NB4 (cell line): ENCODE data around the gene GSDMA.

Experiments used
- DNase-seq: peaks from one replicate; pipeline ENCODE4 v3.0.0; 2010; ENCODE audit warnings: low read depth
- H3K4me3 ChIP-seq: one replicate; pipeline ENCODE4 v1.5.1; 2011; ENCODE audit warnings: mild to moderate bottlenecking, low read depth, low read length, moderate library complexity
- CTCF ChIP-seq: IDR thresholded peaks from one replicate; pipeline ENCODE4 v1.5.1; 2012; ENCODE audit warnings: low read depth, low read length
- MYC ChIP-seq: IDR thresholded peaks from 2 replicates; pipeline ENCODE4 v1.6.1; 2011; ENCODE audit warnings: low read depth, low read length
- POLR2A ChIP-seq: IDR thresholded peaks from 2 replicates; pipeline ENCODE4 v1.6.1; 2011; ENCODE audit warnings: mild to moderate bottlenecking; ENCODE audit not compliant: insufficient read length; ENCODE audit errors: extremely low read depth
- TF ChIP-seq, protein P1 (sequence below): IDR thresholded peaks from 2 replicates; pipeline ENCODE4 v1.6.1; 2011; ENCODE audit warnings: low read depth, low read length

Gene GSDMA

DNA sequence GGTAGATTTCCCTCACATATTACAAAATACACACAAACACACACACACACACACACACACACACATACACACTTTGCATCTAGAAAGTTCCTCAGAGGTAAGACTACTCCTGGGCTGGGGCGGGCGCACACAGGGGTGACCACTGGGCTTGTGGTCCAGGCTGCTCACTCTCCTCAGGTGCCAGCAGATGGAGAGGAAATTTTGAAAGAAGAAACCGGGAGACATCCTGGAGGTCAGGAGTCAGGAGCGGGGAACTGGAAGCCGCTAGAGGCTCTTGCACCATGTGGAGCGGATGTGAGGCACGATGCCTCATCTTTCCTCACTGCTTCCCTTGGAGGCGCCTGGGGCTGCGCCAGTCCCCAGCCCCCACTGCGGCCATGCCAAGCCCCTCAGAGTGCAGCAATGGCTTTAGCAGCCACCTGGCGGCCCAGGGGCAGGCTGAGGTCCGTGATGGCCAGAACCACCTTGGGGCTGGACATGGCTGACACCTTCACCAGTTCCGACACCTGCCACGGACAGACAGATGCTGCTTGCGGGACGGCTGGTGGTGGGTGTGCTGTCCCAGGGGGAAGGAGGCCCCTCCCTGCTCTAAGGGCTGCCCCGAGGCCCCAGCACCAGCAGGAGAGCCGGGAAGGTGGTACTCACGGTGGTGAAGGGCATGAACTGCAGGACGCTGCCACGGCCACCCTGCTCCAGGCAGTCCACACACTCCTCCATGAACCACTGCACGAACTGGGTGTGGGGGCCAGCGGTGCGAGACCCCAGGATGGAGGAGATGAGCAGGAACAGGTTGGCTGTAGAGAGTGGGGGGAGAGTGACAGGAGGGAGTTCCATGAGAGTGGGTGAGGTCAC lies 56.6 kb downstream of the GSDMA start:
- no peak overlapping the region for H3K4me3 ChIP-seq
- DNase-seq, result no peak
- TF ChIP-seq, protein P1, sequence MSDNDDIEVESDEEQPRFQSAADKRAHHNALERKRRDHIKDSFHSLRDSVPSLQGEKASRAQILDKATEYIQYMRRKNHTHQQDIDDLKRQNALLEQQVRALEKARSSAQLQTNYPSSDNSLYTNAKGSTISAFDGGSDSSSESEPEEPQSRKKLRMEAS, result no peak
- TF ChIP-seq MYC (no peak), CTCF (no peak), POLR2A (no peak)

GRCh38 chr17:40020146-40020545 lies 57.3 kb downstream of the GSDMA start:
- H3K4me3 ChIP-seq, result no peak overlapping the region
- no peak for DNase-seq
- no peak for TF ChIP-seq MYC
- no peak for TF ChIP-seq POLR2A
- TF ChIP-seq, protein P1, result no peak
- no peak for TF ChIP-seq CTCF

DNA sequence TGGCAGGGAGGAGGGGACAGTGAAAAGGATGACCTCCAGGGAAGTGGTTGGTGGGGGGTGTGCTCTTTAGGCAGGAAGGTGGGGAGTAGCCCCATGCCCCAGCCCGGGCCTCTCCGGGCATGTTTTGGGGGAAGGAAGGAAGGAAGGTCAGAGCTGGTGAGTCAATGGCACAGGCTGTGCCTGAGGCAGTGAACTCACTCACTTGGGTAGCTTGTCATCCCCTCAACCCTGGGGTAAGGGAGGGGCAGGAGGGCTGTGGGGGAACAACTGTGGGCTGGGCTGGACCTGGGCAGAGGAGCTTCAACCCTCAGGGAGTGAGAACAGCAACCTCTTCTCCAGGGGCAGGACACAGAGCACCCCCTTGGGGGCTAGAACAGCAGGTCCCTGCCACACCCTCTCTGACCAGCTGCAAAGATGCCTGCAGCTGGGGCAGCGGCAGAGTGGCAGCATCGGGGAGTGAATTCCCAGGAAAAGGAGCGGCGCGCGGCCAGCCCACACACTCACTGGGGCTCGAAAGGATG lies 58.7 kb downstream of the GSDMA start:
- no peak overlapping the region for H3K4me3 ChIP-seq
- TF ChIP-seq, protein P1, result no peak
- no peak for DNase-seq

DNA sequence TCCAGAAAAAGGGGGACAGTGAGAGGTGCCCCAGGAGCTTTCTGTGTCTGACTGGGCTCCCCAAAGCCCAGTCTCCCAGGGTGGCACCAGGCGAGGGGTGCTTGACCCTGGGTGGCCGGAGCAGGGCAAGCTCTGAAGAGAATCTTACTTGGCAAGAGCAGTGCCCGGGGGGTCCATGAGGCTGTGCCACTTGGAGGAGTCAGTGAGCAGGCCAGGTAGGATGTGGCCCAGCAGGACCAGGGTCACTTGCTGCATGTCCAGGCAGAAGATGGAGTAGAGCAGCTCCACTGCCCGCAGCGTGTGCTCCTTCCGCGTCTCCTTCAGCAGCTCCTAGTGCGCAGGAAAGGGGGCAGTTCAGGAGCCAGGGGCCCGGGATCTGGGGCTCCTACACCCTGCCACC lies 59.7 kb downstream of the GSDMA start:
- TF ChIP-seq MYC, result no peak
- TF ChIP-seq, protein P1, result no peak
- TF ChIP-seq CTCF, result no peak
- TF ChIP-seq POLR2A, result no peak
- no peak overlapping the region for H3K4me3 ChIP-seq
- no peak for DNase-seq

GRCh38 chr17:40022961-40023541 lies 60.2 kb downstream of the GSDMA start:
- DNase-seq, result no peak
- TF ChIP-seq, protein P1, result no peak
- no peak for TF ChIP-seq CTCF
- H3K4me3 ChIP-seq, result no peak overlapping the region

DNA sequence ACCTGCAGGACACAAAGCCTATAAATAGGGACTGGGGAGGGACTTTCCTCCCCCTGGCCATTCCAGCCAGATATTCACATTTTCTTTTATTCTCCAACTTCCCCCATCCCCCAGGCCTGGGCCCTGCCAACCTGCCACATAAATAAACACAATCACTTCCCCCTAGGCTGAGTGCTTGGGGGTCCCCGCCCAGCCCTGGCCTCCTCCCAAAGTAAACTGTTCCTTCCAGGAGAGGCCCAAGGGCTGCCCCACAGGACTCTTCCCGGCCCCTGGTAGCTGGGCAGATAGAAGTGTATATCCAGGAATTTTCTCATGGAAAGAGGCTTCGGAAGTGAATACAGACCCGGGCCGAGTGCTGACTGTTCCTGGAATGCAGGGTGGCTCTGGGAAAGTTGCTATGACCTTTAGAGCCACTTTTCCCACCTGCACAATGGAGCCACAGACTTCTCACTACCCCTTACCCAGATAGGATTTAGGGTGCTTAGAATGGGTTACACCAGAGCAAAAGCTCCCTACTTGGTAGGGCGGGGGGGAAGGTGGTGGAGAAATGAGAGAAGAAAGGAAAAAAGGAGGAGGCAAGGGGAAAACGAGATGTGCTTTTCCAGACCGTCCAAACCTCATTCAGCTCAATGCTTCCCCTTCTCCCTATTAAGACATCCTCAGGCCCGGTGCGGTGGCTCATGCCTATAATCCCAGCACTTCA lies 60.9 kb downstream of the GSDMA start:
- no peak overlapping the region for H3K4me3 ChIP-seq
- DNase-seq, result no peak
- TF ChIP-seq CTCF (no peak), POLR2A (no peak), MYC (no peak)
- TF ChIP-seq, protein P1, result no peak
